ENCODE results near the gene ZCCHC14.

DNA sequence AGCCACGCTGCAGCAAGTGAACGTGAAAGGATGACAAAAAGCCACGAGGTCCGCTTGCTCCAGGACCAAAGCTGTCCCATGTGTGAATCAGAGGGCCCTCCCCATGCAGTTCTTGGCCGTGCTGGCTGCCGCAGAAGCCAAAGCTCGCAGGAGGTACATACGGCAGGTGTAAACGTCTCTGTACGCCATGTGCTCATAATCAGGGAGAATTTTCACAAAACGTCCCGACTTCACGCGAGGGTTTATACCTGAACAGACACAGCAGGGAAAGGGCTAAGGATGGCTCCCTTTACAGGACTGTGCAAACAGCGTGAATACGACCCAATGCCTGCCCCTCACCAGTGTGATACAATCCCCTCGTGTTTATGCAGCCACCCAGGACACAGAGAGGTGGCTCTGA lies 134.6 kb downstream of the ZCCHC14 start:
- TF ChIP-seq EZH2 (IDR thresholded peaks at IDR 0.05; ENCODE audit: borderline replicate concordance, control insufficient read depth, low read depth, low read length), result no peak
- no peak for TF ChIP-seq NR2F1 (conservative IDR thresholded peaks at IDR 0.05)
- TF ChIP-seq TBL1XR1 (IDR thresholded peaks at IDR 0.05; ENCODE audit: low read depth, low read length), result no peak
- no peak for TF ChIP-seq SUZ12 (IDR thresholded peaks at IDR 0.05; ENCODE audit: unreplicated experiment)
- TF ChIP-seq, protein P1, sequence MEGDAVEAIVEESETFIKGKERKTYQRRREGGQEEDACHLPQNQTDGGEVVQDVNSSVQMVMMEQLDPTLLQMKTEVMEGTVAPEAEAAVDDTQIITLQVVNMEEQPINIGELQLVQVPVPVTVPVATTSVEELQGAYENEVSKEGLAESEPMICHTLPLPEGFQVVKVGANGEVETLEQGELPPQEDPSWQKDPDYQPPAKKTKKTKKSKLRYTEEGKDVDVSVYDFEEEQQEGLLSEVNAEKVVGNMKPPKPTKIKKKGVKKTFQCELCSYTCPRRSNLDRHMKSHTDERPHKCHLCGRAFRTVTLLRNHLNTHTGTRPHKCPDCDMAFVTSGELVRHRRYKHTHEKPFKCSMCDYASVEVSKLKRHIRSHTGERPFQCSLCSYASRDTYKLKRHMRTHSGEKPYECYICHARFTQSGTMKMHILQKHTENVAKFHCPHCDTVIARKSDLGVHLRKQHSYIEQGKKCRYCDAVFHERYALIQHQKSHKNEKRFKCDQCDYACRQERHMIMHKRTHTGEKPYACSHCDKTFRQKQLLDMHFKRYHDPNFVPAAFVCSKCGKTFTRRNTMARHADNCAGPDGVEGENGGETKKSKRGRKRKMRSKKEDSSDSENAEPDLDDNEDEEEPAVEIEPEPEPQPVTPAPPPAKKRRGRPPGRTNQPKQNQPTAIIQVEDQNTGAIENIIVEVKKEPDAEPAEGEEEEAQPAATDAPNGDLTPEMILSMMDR (IDR thresholded peaks at IDR 0.05 in 2 of 3, conservative IDR thresholded peaks at IDR 0.05 in 1 of 3; ENCODE audit: control insufficient read depth in 2 of 3, extremely low read depth in 1 of 3, insufficient read depth in 1 of 3, low read depth in 3 of 3, low read length in 3 of 3), result no peak
- no peak for TF ChIP-seq RAD51 (IDR thresholded peaks at IDR 0.05)
- TF ChIP-seq JUND (IDR thresholded peaks at IDR 0.05; ENCODE audit: low read depth, low read length), result no peak
